Mucosa of descending colon (tissue), 3 donors: ENCODE results near the gene KCNQ4. TPM values are rescaled to one million over a fixed set of nuclear protein-coding genes. Genes with fewer than 3 reads are reported as not detected.
A peak's percentile ranks its signal among the peaks of the same experiment; 100 is the strongest.

Experiments used
- ATAC-seq: fragments of 200-7000 bp; cut with Tn5 transposase; one replicate; pipeline ENCODE4 v1.9.1; 2020; ENCODE audit warnings: mild to moderate bottlenecking, moderate library complexity
- DNase-seq, 3 donors: peaks; one replicate each; pipeline ENCODE4 v3.0.0-alpha.2; 2020
- H3K36me3 ChIP-seq: fragments of 200-600 bp; one replicate; pipeline ENCODE4 v1.8.0; 2021; ENCODE audit warnings: low read depth, mild to moderate bottlenecking
- H3K4me1 ChIP-seq: fragments of 200-600 bp; one replicate; pipeline ENCODE4 v1.8.0; 2021; ENCODE audit warnings: low read depth, mild to moderate bottlenecking
- H3K4me3 ChIP-seq: fragments of 200-600 bp; one replicate; pipeline ENCODE4 v1.8.0; 2021; ENCODE audit warnings: mild to moderate bottlenecking
- H3K9me3 ChIP-seq: fragments of 200-600 bp; one replicate; pipeline ENCODE4 v1.8.0; 2021; ENCODE audit warnings: mild to moderate bottlenecking
- intact Hi-C, 2 donors: fragments of 100-400 bp; cut with DNase I in 1 of 2; cut with micrococcal nuclease in 1 of 2; formaldehyde crosslinking; loops; one replicate each; pipeline versions ENCODE4 v1.11.0 to v1.11.1; 2022; cut with DNase I, micrococcal nuclease
- total RNA-seq, 3 donors: library from RNA; stranded (reverse); fragmentation: NEBNext Ultra II Directional in 2 of 3; extraction: Animal tissue kit (Norgen Biotek cat#: 25700) in 2 of 3; gene quantifications; one replicate each; pipeline versions ENCODE4 v1.2.1 to v1.2.4, GENCODE V29; 2021 to 2023
- TF ChIP-seq, protein P1 (sequence below): fragments of 200-600 bp; IDR thresholded peaks from one replicate; pipeline ENCODE4 v1.8.0; 2022; ENCODE audit warnings: antibody characterized with exemption, mild to moderate bottlenecking
- donor health status: DM: no; HTN: no; CAD: no; lungs with moderate emphysema.
- donor health status: DM: no; HTN: no; CAD: no.
- donor health status: DM: no; HTN: yes; CAD: no.

KCNQ4 gene
- total RNA-seq, 3 donors from 2014 or later, result 1.3 to 13.0 (median 2.3) TPM

DNA sequence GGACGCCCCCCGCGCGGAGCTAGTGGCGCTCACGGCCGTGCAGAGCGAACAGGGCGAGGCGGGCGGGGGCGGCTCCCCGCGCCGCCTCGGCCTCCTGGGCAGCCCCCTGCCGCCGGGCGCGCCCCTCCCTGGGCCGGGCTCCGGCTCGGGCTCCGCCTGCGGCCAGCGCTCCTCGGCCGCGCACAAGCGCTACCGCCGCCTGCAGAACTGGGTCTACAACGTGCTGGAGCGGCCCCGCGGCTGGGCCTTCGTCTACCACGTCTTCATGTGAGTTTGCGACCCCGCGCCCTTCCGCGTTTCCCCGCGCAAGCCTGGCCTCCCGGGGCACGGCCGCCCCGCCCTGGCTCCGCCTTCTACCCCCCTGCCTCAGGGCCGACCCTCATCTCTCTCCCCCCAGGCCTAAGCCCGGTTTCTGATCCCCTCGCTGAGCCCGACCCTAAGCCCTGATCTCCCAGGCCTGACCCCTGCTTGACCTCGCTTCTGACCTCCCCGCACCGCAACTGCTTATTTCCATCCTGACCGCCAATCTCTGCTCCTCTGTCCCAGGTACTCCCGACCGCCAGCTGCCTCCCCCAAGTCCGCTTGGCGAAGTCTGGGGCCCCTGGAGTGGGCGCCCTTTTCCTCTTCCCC is 669 bp downstream of the KCNQ4 start:
- ATAC-seq, result peak; percentile 19
- intact Hi-C loops, result no loop called here
- TF ChIP-seq, protein P1, sequence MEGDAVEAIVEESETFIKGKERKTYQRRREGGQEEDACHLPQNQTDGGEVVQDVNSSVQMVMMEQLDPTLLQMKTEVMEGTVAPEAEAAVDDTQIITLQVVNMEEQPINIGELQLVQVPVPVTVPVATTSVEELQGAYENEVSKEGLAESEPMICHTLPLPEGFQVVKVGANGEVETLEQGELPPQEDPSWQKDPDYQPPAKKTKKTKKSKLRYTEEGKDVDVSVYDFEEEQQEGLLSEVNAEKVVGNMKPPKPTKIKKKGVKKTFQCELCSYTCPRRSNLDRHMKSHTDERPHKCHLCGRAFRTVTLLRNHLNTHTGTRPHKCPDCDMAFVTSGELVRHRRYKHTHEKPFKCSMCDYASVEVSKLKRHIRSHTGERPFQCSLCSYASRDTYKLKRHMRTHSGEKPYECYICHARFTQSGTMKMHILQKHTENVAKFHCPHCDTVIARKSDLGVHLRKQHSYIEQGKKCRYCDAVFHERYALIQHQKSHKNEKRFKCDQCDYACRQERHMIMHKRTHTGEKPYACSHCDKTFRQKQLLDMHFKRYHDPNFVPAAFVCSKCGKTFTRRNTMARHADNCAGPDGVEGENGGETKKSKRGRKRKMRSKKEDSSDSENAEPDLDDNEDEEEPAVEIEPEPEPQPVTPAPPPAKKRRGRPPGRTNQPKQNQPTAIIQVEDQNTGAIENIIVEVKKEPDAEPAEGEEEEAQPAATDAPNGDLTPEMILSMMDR, result no peak
- H3K4me1 ChIP-seq, result peaks cover 10% of the 10 kb centered on the region
- no peaks in the 10 kb centered on the region for H3K9me3 ChIP-seq
- peak in 1 of 3 donors; percentile 32 for DNase-seq
- H3K36me3 ChIP-seq, result no peaks in the 10 kb centered on the region
- no peak overlapping the region for H3K4me3 ChIP-seq

GRCh38 chr1:40784771-40785151 is 1.2 kb downstream of the KCNQ4 start:
- H3K4me3 ChIP-seq, result no peak overlapping the region
- intact Hi-C loops, result no loop called here
- peaks cover 10% of the 10 kb centered on the region for H3K4me1 ChIP-seq
- peak in 1 of 3 donors; percentile 23 for DNase-seq
- ATAC-seq, result peak; percentile 37
- no peaks in the 10 kb centered on the region for H3K9me3 ChIP-seq
- TF ChIP-seq, protein P1, result no peak
- no peaks in the 10 kb centered on the region for H3K36me3 ChIP-seq

- Histone ChIP-seq H3K4me1 (peaks cover 10% of the 10 kb centered on the region), H3K36me3 (no peaks in the 10 kb centered on the region), H3K9me3 (no peaks in the 10 kb centered on the region), H3K4me3 (no peak overlapping the region)
- no peak for ATAC-seq
- intact Hi-C loops, result no loop called here
- TF ChIP-seq, protein P1, result no peak
- no peak for DNase-seq
Observed at GRCh38 chr1:40785446-40785845, 1.9 kb downstream of the KCNQ4 start.

- Histone ChIP-seq H3K9me3 (no peaks in the 10 kb centered on the region), H3K36me3 (no peaks in the 10 kb centered on the region), H3K4me1 (peaks cover 10% of the 10 kb centered on the region), H3K4me3 (no peak overlapping the region)
- ATAC-seq (no peak), DNase-seq (no peak)
- TF ChIP-seq, protein P1, result no peak
- intact Hi-C loops, result no loop called here
Observed at GRCh38 chr1:40786171-40786994, 2.8 kb downstream of the KCNQ4 start.

DNA sequence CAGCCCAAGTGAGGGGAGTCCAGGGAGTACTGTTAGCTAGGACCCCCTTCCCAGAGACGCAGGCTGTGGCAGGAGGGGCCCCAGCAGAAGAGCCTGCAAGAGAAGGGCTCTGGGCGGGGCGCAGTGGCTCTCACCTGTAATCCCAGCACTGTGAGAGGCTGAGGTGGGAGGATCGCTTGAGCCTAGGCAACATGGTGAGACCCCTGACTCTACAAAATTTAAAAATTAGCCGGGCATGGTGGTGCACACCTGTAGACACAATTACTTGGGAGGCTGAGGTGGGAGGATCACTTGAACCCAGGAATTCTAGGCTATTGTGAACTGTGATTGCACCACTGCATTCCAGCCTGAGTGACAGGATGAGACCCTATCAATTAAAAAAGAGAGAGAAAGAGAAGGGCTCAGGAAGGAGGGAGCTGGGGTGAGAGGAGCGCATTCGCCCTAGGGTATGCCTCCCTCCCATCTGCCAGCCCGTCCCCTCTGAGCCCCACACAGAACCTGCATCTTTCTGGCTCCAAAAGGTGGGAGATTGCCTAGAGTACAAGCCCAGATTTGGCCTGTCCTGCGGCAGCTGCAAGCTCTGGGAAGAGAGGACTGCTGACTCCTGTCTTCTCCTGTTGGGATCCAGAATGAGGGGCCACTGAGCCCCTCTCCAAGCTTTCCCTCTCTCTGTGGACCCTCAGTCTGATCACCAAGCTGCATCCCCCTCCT is 3.6 kb downstream of the KCNQ4 start:
- ATAC-seq (no peak), DNase-seq (no peak)
- no peaks in the 10 kb centered on the region for H3K36me3 ChIP-seq
- no peaks in the 10 kb centered on the region for H3K9me3 ChIP-seq
- peaks cover 10% of the 10 kb centered on the region for H3K4me1 ChIP-seq
- intact Hi-C loops, result no loop called here
- TF ChIP-seq, protein P1, result no peak
- no peak overlapping the region for H3K4me3 ChIP-seq
